A673 (cell line): ENCODE data around the gene ANXA5.

Source experiments
- EZH2 ChIP-seq: fragments of 200-600 bp; sonication (generic); IDR thresholded peaks from 2 replicates; pipeline ENCODE4 v1.6.1; 2017; ENCODE audit warnings: borderline replicate concordance, low read depth, mild to moderate bottlenecking, mixed read lengths, antibody characterized with exemption, low read length; ENCODE audit not compliant: poor library complexity, severe bottlenecking
- TF ChIP-seq, protein P1 (sequence below): fragments of 300-800, 200-600 bp; sonication (generic); conservative IDR thresholded peaks from 2 replicates; pipeline ENCODE4 v1.5.1; 2017; ENCODE audit warnings: low read depth, mild to moderate bottlenecking, antibody characterized with exemption, low read length, moderate library complexity, mixed read lengths

DNA sequence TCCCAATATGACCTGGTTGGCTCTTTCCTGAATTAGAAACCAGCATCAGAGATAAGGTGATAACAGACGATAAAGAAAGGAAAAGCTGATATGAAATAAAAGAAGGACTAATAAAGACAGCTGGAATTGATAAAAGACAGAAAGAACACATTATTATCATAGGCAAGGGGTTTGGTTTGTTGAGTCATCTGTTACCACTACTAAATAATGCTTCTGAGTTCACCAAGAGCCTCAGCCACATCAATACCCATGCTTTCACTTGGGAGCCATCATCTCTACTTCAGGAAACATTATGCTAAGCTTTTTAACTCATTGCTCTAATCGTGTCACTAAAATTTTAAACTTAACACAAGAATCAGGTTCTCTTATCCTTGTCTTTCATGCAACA lies 27.6 kb downstream of the ANXA5 start:
- no peak for TF ChIP-seq EZH2
- TF ChIP-seq, protein P1, sequence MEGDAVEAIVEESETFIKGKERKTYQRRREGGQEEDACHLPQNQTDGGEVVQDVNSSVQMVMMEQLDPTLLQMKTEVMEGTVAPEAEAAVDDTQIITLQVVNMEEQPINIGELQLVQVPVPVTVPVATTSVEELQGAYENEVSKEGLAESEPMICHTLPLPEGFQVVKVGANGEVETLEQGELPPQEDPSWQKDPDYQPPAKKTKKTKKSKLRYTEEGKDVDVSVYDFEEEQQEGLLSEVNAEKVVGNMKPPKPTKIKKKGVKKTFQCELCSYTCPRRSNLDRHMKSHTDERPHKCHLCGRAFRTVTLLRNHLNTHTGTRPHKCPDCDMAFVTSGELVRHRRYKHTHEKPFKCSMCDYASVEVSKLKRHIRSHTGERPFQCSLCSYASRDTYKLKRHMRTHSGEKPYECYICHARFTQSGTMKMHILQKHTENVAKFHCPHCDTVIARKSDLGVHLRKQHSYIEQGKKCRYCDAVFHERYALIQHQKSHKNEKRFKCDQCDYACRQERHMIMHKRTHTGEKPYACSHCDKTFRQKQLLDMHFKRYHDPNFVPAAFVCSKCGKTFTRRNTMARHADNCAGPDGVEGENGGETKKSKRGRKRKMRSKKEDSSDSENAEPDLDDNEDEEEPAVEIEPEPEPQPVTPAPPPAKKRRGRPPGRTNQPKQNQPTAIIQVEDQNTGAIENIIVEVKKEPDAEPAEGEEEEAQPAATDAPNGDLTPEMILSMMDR, result no peak
